Stimulated activated CD4-positive, alpha-beta T cell treated with anti-CD3 and anti-CD28 coated beads, Interleukin-1b, Interleukin-23, amount 100 ng/mL, for 4 hours (primary cell): ENCODE data around the gene MAF.

Experiments used
- DNase-seq, 2 donors: peaks; one replicate each; pipeline ENCODE4 v3.0.0-alpha.2; 2020; ENCODE audit warnings: low read depth in 2 of 2

The MAF gene

GRCh38 chr16:79612207-79612606 lies 11.7 kb upstream of the MAF start:
- DNase-seq = no peak

GRCh38 chr16:79610771-79611170 lies 10.2 kb upstream of the MAF start:
- DNase-seq = no peak

GRCh38 chr16:79609861-79610260 lies 9.3 kb upstream of the MAF start:
- no peak for DNase-seq

- DNase-seq = no peak
Measured at GRCh38 chr16:79608976-79609375, 8.4 kb upstream of the MAF start.

- DNase-seq = no peak
Measured at GRCh38 chr16:79607587-79607986, 7.0 kb upstream of the MAF start.

GRCh38 chr16:79605999-79606398 lies 5.5 kb upstream of the MAF start:
- DNase-seq = no peak

GRCh38 chr16:79603055-79603454 lies 2.5 kb upstream of the MAF start:
- no peak for DNase-seq

- no peak for DNase-seq
Measured at GRCh38 chr16:79602628-79603014, 2.1 kb upstream of the MAF start.

GRCh38 chr16:79601931-79602627 lies 1.5 kb upstream of the MAF start:
- DNase-seq = peak; percentile 68 to 87

GRCh38 chr16:79601092-79601930 lies 774 bp upstream of the MAF start:
- DNase-seq = no peak

GRCh38 chr16:79599837-79600637 lies 500 bp downstream of the MAF start:
- DNase-seq = no peak

GRCh38 chr16:79599256-79599836 lies 1.2 kb downstream of the MAF start:
- no peak for DNase-seq

GRCh38 chr16:79598348-79599181 lies 2.0 kb downstream of the MAF start:
- DNase-seq = no peak

- no peak for DNase-seq
Measured at GRCh38 chr16:79598063-79598347, 2.5 kb downstream of the MAF start.

GRCh38 chr16:79597277-79598062 lies 3.1 kb downstream of the MAF start:
- DNase-seq = no peak

GRCh38 chr16:79595931-79596450 lies 4.5 kb downstream of the MAF start:
- DNase-seq = no peak

GRCh38 chr16:79595231-79595641 lies 5.3 kb downstream of the MAF start:
- DNase-seq = no peak

GRCh38 chr16:79593754-79594153 lies 6.8 kb downstream of the MAF start:
- DNase-seq = no peak

GRCh38 chr16:79593074-79593531 lies 7.4 kb downstream of the MAF start:
- DNase-seq = no peak

- DNase-seq = no peak
Measured at GRCh38 chr16:79592186-79592585, 8.4 kb downstream of the MAF start.
